PC-3 (cell line): ENCODE data around the gene PRAC1.

Experiments
- CTCF ChIP-seq: fragments of 300-600 bp; sonication (generic); conservative IDR thresholded peaks from 2 replicates; pipeline ENCODE4 v1.5.1; 2017; ENCODE audit warnings: antibody characterized with exemption, low read depth, mild to moderate bottlenecking, low read length
- EZH2phosphoT487 ChIP-seq: fragments of 300-600 bp; sonication (generic); IDR thresholded peaks from 2 replicates; pipeline ENCODE4 v1.6.1; 2018; ENCODE audit warnings: mild to moderate bottlenecking, antibody characterized with exemption, low read length, borderline replicate concordance

- TF ChIP-seq EZH2phosphoT487 (no peak), CTCF (no peak)
These were observed 10.6 kb upstream of the PRAC1 start for GRCh38 chr17:48732688-48733629.
